GM19328 (cell line): ENCODE results near the gene ZACN.

Experiments
- ATAC-seq: cut with Tn5 transposase; IDR thresholded peaks from one replicate; pipeline ENCODE4 v1.9.1; 2021; ENCODE audit warnings: mild to moderate bottlenecking, moderate library complexity; ENCODE audit not compliant: unreplicated experiment

Gene ZACN

DNA sequence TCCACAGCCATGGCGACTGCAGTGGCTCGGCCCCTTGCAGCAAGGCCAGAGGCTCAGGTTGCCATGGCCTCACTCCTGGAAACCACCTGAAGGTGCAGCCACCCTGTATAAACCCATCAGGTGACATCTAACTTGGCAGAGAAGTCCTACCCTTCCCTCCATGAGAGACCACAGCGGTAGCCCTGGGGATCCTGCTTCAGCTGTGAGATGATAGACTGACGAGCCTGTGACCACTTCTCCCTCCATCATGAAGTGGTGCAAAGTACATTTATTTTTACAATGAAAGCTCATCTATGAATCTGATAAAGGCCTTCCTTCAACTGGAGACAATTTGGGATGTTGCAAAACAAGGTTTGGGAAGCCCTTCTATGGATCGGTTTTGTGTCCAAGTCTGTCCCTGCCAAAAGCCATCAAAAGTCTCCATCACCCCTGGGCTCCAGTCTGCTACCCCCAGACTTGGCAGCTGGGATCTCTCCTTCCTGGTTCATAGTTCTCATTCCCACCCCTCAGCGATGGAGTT lies 1.8 kb downstream of the ZACN start:
- no peak for ATAC-seq

DNA sequence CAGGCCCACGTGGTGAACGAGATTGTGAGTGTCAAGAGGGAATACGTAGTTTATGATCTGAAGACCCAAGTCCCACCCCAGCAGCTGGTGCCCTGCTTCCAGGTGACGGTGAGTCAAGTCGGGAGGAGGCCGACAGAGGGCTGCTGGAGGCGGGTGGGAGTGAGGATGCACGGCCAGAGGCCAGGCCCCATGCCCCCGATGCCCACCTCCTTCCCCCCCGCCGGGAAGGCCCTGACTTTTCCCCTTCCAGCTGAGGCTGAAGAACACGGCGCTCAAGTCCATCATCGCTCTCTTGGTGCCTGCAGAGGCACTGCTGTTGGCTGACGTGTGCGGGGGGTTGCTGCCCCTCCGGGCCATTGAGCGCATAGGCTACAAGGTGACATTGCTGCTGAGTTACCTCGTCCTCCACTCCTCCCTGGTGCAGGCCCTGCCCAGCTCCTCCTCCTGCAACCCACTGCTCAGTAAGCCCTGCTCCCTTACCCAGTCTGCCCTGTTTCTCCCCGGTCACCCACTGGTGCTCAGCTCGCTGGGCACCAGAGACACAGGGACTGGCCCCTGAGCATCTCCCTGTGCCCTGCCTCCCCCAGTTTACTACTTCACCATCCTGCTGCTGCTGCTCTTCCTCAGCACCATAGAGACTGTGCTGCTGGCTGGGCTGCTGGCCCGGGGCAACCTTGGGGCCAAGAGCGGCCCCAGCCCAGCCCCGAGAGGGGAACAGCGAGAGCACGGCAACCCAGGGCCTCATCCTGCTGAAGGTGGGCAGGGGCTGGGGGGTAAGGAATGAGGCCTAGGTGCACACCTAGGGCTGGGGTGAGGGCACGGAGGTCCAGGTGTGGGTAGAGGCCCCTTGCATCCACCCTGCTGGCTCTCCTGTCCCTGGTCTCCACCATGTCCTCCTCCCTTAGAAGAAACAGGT lies 2.6 kb downstream of the ZACN start:
- no peak for ATAC-seq

DNA sequence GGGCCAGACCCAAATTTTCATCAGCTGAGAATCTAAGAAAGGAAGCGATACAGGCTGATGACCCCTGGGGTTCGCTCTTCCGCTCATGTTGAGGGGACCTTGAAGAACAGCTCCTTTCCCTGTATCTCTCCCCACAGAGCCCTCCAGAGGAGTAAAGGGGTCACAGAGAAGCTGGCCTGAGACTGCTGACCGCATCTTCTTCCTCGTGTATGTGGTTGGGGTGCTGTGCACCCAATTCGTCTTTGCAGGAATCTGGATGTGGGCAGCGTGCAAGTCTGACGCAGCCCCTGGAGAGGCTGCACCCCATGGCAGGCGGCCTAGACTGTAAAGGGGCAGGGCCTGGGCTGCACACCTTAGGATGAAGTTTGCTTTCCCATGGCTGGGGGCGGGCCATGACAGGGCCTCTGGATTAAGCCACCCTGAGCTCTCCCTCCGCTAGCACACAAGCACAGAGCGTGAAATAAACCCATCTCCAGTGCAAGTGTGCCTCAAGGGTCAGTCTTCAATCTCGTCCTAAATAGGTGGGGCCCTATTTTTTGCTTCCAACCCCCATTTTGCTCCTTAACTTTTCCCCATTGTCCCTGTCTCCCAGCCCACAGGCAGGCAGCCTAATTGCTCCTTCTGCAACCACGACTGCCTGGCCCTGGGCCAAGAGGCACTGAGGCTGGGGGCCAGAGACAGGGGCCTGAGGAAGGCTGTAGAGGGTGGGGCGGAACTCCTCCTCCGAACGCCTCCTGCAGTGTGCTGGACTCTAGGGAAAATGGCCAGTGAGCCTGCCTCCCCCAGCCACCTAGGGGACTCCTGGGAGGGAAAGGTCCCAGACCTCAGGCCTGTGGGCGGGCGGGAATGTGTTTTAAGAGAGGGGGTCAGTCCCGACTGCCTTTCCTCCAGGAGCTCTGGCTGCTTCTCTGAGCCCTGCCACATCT lies 3.6 kb downstream of the ZACN start:
- ATAC-seq, result no peak

DNA sequence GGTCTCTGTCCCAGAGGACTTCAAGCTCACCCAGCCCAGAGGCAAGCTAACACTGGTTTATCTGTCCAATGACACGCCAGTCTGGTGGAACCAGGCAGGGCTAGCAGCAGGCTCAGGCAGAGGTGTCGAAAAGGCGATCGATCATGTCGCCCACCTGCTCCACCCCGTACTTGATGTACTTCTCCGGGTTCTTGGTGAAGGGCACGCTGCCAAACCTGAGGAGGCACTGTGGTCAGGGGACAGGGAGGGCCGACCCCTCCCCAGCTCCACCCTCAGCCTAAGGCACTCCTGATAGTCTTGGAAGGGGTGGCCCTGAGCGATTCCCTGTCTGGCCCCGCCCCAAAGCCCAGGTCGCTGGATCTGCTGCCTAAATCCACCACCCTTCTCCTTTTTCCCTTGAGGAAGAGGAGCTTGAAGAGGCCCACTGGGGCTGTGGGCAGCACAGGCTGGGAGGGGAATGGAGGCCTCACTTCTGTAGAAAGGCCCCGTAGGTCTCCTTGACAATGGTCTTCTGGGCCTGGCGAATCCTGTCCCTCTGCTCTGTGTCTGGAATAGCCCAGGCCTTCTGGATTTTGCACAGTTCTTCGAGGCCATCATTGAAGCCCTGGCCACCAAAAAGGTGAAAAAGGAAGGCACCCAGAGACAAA lies 4.7 kb downstream of the ZACN start:
- ATAC-seq, result no peak

DNA sequence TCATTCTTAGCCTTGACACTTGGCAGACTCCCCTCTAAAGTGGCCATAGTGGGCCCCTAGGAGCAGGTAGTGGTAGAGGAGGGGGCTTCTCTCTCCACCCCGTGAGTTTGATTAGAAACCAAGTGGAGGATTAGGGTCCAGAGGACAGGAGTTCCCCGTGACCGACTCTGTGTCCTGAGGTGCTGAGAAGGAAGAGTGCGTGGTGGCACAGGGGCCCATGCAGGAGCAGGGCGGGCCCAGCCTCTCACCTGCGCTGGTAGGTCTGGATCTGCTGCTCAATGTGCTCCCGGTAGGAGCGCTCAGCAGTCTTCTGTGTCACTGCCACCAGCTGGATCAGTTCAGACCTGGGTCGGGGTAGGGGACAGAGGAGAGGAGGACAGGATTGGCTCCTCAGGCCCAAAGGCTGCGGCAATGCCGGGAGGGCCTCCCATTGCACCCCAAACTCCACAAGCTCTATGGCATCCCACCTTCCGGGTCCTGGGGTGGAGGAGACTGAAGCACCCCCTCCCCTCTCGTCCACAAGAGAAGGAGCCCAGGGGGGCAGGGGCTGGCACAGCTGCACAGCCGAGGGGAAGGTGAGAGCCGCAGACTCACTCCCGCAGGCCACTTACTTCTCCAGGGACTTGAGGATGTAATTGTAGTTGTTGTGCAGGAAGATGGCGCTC lies 6.2 kb downstream of the ZACN start:
- ATAC-seq, result no peak

DNA sequence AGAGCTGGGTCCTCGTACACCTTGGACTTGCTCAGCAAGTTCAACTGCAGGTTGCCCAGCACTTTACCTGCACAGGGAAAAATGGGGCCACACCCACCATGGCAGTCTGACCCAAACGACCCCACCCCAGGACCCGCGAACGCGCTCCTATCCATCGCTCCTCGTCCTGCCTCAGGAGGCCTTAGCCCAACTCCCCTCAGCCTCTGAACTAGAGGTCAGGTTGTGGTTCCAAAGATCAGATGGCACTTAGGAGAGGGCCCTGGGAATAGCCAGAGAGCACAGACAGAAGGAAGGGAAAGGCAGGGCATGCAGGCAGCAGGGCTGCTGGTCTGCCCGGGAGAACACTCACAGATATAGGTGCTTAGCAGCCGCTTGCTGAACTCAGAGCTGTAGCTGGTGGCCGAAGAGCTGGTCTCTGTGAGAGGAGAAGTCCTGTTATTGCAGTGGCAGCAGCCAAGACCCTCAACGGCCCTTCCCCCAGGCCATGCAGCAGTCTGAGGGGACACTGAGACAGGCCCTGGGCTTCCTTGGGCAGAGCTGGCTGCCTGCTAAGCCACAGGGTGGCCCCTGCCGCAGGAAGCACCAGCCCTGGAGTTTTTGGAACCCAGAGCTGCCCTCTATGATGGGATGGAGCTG lies 6.9 kb downstream of the ZACN start:
- no peak for ATAC-seq

DNA sequence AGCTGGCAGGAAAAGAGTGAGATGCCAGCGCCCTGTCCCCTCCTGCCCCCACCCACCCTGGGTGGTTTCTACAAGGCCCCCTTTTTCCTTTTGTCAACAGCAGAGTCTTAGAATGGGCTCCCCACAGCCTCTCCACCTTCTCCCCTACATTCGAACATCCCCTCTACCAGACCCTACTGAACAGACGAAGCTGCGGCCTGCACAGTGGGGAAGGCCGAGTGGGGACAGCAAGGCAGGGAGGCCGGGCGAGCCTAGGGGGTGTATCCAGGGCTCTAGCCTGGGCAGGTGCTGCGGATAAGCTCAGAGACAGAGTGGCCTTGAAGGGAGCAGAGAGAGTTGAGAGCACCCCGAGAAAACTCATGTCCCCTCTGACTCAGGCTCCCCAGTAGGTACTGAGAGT lies 7.4 kb downstream of the ZACN start:
- ATAC-seq, result no peak

DNA sequence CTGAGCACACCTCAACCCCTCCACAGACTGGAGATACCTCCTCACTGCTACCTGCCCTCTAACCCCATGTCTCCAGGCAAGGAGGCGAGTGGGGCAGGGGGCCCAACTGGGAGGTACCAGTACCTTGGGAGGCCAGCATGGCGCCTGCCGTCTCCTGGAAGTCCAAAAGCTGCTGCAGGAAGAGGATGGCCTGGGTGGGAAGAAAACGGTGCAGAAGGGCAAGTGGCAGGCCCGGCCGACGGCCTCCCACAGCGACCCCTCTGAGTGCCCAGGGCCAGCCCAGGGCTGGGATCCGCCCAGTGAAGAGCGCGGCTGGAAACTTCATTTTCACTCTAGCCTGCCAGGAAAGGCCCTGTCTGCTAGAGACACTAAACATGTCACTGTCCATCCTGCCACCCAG lies 8.5 kb downstream of the ZACN start:
- ATAC-seq, result no peak

DNA sequence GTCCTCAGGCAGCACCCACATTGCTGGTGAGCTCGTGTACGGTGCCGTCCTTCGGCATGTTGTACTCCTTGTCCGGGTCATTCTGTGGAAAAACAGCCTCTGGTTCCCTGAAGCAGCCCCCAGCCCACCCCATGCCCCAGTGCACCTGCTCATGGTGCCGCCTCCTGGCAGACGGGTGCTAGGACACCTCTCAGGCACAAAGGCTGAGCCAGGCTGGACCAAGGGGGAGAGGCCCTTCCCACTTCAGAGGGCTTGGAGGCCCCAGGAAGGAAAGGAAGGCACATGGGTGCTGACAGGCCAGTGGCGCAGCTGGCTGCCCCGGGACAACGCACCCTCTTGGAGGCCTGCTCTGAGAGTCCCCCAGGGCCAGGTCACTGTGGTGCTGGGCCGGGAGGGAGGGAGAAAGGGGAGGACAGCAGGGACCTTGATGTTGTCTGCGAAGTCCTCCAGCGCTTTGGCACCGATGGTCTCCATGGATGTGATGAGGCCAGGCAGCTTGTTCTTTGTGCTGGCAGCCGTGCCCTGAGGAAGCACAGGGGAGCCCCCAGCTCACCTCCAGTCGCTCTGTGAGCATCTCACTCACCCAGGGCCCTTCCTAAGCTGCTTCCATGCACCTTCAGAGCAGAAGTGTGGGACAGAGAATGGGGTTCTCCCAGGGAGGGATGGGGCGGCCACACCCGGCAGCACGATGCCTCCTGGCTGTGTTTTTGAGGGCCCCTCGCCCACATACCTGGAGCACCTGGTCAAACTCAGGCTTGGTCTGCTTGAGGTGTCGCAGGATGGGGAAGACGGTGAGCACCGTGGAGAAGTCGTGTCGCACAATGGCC lies 9.3 kb downstream of the ZACN start:
- no peak for ATAC-seq

DNA sequence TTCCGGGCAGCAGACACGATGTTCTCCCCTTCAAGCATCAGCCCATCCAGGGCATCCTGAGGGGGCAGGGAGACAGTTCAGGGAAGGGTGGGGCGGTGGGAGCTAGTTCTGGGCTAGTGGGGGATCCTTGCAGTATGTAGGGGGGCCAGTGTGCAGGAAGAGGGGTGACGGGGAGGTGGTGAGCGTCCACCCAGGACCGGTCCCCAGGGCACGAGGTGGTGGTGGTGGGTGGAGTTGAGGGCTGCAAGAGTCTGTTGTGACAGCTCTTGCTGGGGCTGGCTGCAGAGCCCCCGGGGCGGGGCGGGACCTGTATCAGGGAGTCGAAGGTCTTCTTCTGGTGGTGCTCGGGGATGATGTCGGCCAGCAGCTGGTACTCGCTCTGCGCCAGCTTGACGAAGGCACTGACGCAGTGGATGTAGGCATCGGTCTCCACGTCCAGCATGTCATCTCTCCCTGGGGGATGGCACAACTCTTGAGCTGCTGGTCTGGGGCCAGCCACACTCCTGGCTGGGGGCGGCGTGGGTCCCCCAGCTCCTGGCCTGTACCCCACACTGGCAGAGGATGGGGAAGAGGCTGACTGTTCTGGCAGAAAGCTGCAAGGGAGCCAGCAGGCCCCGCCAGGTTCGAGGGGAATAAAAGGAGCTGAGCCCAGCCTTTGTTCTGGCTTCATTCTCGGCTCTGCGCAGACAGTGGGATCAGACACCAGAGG lies 10.0 kb downstream of the ZACN start:
- ATAC-seq, result no peak

DNA sequence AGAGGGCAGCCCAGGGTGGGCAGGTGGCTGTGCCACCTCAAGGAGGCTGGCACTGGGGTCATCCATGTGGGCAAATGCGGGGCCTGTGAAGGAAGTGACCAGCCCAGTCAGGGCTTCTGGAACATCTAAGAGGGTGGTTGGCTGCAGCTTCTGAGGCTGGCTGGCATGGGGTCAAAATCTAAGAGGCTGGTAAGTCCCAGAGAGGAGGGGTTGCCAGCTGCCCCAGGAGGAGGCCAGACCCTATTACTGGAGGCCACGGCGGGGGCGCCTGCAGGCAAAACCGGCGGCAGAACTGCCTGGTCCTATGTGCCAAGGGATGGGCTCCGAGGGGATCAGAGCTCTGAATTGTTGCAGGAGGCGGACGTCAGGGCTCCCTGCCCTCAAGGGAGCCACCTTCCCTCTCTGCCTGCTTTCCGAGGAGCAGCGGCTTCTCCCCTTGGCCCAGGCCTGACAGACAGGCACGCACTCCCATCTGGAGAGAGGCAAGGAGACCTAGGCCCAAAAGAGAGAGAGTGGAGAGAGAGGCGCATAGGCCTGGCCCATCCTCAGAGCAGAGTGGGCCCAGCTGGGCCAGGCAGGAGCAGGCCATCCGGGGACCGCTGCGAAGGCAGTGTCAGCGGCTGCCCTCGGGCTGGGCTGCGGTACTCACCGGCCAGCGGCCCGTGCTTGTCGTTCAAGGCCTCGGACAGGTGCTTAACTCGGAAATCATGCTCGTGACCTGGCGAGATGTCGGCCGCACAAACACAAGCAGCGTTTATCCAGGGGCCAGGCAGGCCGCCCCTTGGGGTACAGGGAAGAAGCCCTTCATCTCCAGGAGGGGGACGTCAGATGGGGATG lies 10.9 kb downstream of the ZACN start:
- ATAC-seq, result no peak

DNA sequence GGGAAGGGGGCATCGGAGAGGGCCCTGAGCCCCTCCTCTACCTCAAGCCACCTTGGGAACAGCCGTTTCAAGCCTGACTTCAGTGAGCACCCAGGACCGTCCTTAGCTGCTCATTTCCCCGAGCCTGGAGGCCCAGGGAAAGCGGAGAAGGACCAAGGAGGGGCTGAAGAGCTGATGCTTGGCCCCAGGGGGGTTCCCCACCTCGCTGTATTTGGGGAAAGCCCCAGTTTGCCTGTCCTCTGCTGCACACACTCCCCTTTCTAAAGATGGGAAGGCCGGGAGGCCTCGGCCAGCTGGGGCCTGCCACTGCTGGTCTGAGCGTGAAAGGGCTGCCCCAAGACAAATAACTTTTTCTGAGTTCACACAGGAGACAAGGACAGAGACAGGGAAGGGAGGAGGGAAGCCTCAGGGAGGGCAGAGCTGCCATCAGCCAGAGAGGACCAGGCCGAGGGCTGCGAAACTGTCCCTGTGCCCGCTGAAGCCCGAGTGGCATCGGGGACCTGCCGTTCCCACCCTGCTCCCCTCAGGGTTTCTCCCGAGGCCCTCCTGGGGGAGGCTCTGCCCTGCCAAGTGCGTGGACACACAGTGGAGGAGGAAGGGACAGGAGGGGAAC lies 11.6 kb downstream of the ZACN start:
- ATAC-seq, result no peak

DNA sequence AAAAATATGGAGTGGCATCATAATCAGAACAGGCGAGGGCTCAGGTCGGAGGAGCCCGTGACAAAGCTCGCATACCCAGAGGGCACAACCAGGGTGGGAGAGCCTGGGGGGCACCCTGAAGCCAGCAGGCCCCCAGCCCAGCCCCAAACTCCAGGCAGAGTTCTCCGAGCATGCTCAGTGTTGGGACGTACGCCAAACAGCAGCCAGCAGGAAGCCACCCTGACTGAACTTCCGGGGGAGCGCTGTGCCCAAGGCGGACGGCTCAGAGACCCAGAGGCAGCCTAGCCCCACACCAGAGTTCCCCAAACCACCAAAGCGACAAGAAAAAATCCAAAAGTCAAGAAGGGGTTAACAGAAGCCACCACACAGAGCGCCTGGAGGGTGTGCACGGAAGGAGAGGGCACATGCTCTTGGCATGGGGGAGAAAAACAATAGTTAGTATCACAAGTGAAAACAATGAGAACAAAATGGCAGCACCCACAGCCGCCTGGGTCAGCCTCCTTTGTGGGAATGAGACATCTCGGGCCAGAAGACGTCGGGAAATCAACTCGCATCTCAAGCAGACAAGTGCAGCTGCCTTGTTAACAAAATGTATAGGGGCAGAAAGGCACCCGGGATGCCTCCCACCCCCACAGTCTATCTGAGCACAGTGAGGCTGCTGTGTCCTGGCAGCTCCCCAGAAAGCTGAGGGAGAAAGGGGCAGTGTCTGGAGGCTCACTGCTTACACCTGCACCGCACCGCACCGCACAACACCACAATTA lies 12.7 kb downstream of the ZACN start:
- ATAC-seq, result no peak

DNA sequence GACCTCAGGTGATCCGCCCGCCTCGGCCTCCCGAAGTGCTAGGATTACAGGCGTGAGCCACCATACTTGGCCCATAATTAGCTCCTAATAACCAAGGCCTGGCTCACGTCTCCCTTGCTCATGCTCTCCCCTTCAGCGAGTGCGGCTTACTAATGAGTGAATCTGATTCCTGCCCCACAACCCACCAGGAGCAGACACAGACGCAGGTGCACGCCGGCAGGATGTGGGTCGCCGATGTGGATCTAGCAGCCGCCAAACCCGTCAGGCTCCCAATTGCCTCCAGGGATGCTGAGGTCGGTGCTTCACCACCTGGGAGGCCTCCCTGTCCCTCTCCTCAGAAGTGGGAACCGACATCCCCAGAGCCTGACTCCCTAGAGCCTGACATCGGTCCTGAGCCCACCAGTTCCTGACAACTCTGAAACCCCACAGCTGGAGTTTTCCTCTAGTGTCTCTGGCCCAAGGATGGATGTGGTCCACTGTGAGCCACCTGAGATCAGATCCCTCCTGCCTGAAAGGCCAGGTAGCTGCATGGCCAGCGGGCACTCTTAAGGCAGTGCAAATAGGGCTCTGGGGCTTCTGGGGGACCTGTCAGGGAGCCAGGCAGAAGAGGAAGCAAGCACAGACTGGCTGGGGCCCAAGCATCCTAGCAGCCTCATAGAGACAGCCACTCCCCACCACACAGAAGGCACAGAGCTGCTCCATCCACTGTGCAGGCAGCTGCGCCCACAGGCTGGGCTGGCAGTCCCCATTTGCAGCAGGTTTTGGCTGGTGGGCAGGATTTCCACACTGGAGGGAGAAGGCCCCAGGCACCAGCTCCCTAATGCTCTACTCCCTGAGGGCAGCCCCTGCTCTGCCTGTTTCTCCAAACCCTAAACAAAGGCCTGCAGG lies 13.8 kb downstream of the ZACN start:
- ATAC-seq, result no peak

DNA sequence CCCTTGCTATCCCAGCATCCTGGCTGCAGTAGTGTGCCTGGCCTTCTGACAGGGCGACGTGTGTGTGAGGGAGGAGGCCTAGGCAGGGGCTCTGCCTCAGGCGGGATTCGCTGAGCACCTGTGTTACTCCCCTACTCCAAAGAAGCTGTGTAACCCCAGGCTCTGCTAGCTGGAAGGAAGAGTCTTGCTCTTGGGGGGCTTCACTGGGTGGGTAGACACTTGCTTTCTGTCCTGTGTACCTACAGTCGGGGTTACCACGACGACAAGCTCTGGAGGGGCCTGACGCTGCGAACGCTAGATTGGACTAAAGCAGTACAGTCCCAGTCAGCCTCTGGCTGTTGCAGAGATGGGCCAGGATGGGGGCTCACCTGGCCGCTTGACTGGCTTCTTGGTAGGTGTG lies 15.1 kb downstream of the ZACN start:
- no peak for ATAC-seq

DNA sequence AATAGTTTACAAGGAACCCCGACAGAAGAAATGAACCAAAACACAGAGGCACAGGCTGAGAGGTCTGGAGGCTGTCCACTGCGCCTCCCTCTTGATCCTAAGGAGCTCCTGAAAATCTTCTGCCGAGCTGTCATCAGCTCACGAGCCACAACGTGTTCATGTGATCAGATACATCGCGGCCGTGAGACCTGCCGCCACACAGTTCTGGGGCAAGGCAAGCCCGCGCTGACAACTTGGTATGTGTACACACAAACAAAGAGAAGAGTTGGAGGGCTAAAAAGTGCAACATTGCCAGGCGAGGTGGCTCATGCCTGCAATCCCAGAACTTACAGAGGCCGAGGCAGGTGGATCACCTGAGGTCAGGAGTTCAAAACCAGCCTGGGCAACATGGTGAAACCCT lies 17.0 kb downstream of the ZACN start:
- no peak for ATAC-seq
